HEK293 (cell line): ENCODE results near the gene AGXT2.
A peak's percentile ranks its signal among the peaks of the same experiment; 100 is the strongest.

Experiments
- CTCF ChIA-PET: fragments of 350-600 bp; formaldehyde crosslinking; extraction: SDS; loops from one replicate; lab custom pipeline; 2021; ENCODE audit warnings: antibody characterized with exemption; lab: Yijun Ruan, JAX
- POLR2A ChIA-PET: fragments of 300-600 bp; formaldehyde crosslinking; extraction: SDS; loops from one replicate; lab custom pipeline; 2020; ENCODE audit warnings: antibody characterized with exemption, inconsistent platforms; lab: Yijun Ruan, JAX
- H3K27ac ChIP-seq: fragments of 200-500 bp; sonication (Bioruptor generic); 2 replicates; pipeline ENCODE4 v1.5.1; 2014; ENCODE audit warnings: low read depth, low read length, control low read depth, inconsistent platforms; ENCODE audit errors: extremely low read depth
- H3K36me3 ChIP-seq, 2 experiments: fragments of 200-500 bp in 1 of 2; sonication (Bioruptor generic) in 1 of 2; 1 replicate in 1 of 2; 2 replicates in 1 of 2; pipeline ENCODE4 v1.5.1; 2014 to 2017; ENCODE audit warnings: inconsistent platforms in 2 of 2, low read length in 2 of 2; ENCODE audit not compliant: control insufficient read depth in 2 of 2, insufficient read depth in 1 of 2
- H3K4me1 ChIP-seq: fragments of 200-500 bp; sonication (Bioruptor generic); 2 replicates; pipeline ENCODE4 v1.5.1; 2014; ENCODE audit warnings: mild to moderate bottlenecking, low read length, inconsistent platforms; ENCODE audit not compliant: control insufficient read depth, insufficient read depth
- H3K4me3 ChIP-seq: 2 replicates; pipeline ENCODE4 v1.5.1; 2011; ENCODE audit warnings: low read depth, mild to moderate bottlenecking, control low read depth, low read length, moderate library complexity
- H3K9me3 ChIP-seq: fragments of 200-500 bp; sonication (Bioruptor generic); 2 replicates; pipeline ENCODE4 v1.5.1; 2014; ENCODE audit warnings: low read depth, low read length, inconsistent platforms; ENCODE audit not compliant: control insufficient read depth, insufficient read depth
- BCL11A ChIP-seq: fragments of 450-650 bp; formaldehyde crosslinking; IDR thresholded peaks from 2 replicates; pipeline ENCODE4 v1.5.1; 2016; ENCODE audit warnings: low read depth, missing biosample characterization, missing genetic modification characterization
- KLF16 ChIP-seq: fragments of 450-650 bp; formaldehyde crosslinking; IDR thresholded peaks from 2 replicates; pipeline ENCODE4 v1.5.1; 2017; ENCODE audit warnings: missing biosample characterization, missing genetic modification characterization
- KLF8 ChIP-seq: fragments of 450-650 bp; formaldehyde crosslinking; IDR thresholded peaks from 2 replicates; pipeline ENCODE4 v1.5.1; 2016; ENCODE audit warnings: missing biosample characterization, missing genetic modification characterization
- ZBTB7A ChIP-seq: fragments of 450-650 bp; formaldehyde crosslinking; IDR thresholded peaks from 2 replicates; pipeline ENCODE4 v1.5.1; 2016; ENCODE audit warnings: low read depth, missing biosample characterization, missing genetic modification characterization
- ZFP41 ChIP-seq: fragments of 450-650 bp; formaldehyde crosslinking; IDR thresholded peaks from 2 replicates; pipeline ENCODE4 v1.5.1; 2016; ENCODE audit warnings: missing biosample characterization, missing genetic modification characterization, borderline replicate concordance
- ZNF146 ChIP-seq: fragments of 450-650 bp; formaldehyde crosslinking; IDR thresholded peaks from 2 replicates; pipeline ENCODE4 v1.5.1; 2016; ENCODE audit warnings: missing biosample characterization, missing genetic modification characterization
- ZNF16 ChIP-seq: fragments of 450-650 bp; formaldehyde crosslinking; IDR thresholded peaks from 2 replicates; pipeline ENCODE4 v1.5.1; 2016; ENCODE audit warnings: low read depth, missing biosample characterization, missing genetic modification characterization
- ZNF184 ChIP-seq: fragments of 450-650 bp; IDR thresholded peaks from 2 replicates; pipeline ENCODE4 v1.5.1; 2018; ENCODE audit warnings: missing biosample characterization, mild to moderate bottlenecking, missing genetic modification characterization
- ZNF19 ChIP-seq: fragments of 450-650 bp; formaldehyde crosslinking; IDR thresholded peaks from 2 replicates; pipeline ENCODE4; 2016; ENCODE audit warnings: missing biosample characterization, missing genetic modification characterization, low read depth
- ZNF2 ChIP-seq: fragments of 450-650 bp; formaldehyde crosslinking; IDR thresholded peaks from 2 replicates; pipeline ENCODE4 v1.5.1; 2016; ENCODE audit warnings: missing biosample characterization, missing genetic modification characterization
- ZNF214 ChIP-seq: fragments of 450-650 bp; formaldehyde crosslinking; IDR thresholded peaks from 2 replicates; pipeline ENCODE4 v1.5.1; 2017; ENCODE audit warnings: missing biosample characterization, mild to moderate bottlenecking, missing genetic modification characterization, borderline replicate concordance
- ZNF24 ChIP-seq: fragments of 450-650 bp; formaldehyde crosslinking; IDR thresholded peaks from 2 replicates; pipeline ENCODE4 v1.5.1; 2016; ENCODE audit warnings: missing biosample characterization, missing genetic modification characterization
- ZNF571 ChIP-seq: fragments of 450-650 bp; formaldehyde crosslinking; IDR thresholded peaks from 2 replicates; pipeline ENCODE4 v1.5.0; 2017; ENCODE audit warnings: missing biosample characterization, missing genetic modification characterization
- ZNF654 ChIP-seq: fragments of 450-650 bp; formaldehyde crosslinking; IDR thresholded peaks from 2 replicates; pipeline ENCODE4 v1.5.1; 2016; ENCODE audit warnings: low read depth, missing biosample characterization, missing genetic modification characterization
- ZNF792 ChIP-seq: fragments of 450-650 bp; formaldehyde crosslinking; IDR thresholded peaks from 2 replicates; pipeline ENCODE4 v1.5.1; 2016; ENCODE audit warnings: missing biosample characterization, missing genetic modification characterization
- TF ChIP-seq, protein P1 (sequence below): fragments of 450-650 bp; formaldehyde crosslinking; IDR thresholded peaks from 2 replicates; pipeline ENCODE4 v1.5.1; 2016; ENCODE audit warnings: missing biosample characterization, missing genetic modification characterization
- TF ChIP-seq, protein P2 (sequence below): fragments of 450-650 bp; formaldehyde crosslinking; IDR thresholded peaks from 2 replicates; pipeline ENCODE4 v1.5.1; 2016; ENCODE audit warnings: missing biosample characterization, missing genetic modification characterization
- TF ChIP-seq, protein P3 (sequence below): fragments of 450-650 bp; formaldehyde crosslinking; IDR thresholded peaks from 2 replicates; pipeline ENCODE4 v1.5.1; 2016; ENCODE audit warnings: missing biosample characterization, missing genetic modification characterization

Gene AGXT2

DNA sequence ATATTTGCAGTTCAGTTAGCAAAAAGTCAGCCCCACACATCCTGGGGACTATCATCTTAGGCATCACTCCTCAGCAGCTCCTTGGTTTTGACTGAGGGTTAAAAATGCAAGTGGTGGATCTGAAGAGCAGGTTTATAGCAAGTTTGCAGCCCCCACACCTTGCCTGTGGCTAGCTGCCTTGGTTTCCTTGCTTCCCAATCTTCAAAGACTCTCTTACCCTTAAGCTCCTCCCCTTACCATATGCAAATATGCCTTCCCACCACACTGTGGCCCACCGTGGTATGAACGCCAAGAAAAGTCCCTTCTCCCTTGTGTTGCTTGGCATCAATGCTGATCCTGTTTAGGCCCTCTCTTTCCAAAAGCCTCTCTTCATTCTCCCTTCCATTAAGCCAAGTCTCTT, 45.0 kb upstream of the AGXT2 start (continued):
- TF ChIP-seq, protein P1, sequence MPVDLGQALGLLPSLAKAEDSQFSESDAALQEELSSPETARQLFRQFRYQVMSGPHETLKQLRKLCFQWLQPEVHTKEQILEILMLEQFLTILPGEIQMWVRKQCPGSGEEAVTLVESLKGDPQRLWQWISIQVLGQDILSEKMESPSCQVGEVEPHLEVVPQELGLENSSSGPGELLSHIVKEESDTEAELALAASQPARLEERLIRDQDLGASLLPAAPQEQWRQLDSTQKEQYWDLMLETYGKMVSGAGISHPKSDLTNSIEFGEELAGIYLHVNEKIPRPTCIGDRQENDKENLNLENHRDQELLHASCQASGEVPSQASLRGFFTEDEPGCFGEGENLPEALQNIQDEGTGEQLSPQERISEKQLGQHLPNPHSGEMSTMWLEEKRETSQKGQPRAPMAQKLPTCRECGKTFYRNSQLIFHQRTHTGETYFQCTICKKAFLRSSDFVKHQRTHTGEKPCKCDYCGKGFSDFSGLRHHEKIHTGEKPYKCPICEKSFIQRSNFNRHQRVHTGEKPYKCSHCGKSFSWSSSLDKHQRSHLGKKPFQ = no peak

DNA sequence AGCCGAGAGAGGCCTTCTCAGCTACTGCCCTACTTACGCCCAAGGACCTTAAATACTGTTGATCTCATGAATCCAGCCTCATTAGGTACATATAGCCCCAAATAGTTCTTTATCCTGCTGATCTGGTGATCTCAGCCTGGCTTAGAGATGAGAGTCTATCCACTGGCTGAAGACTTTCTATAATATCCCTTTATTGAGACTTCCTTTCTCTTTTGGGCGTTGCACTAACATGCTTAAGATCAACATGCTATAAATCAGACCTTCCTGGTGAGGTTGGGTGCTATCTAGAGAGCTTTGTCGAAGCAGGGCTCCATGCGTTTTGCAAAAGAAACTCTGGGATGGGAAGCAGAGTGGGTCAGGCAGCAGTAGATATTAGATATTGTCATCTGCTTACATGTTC, 44.0 kb upstream of the AGXT2 start:
- Histone ChIP-seq H3K9me3 (no peaks in the 10 kb centered on the region), H3K4me1 (no peaks in the 10 kb centered on the region), H3K4me3 (no peak overlapping the region), H3K36me3 (no peaks in the 10 kb centered on the region), H3K27ac (no peak overlapping the region)
- ChIA-PET CTCF (interaction anchor here (0.7 to 4.4 kb wide), 4 partner anchors 74 to 834 kb away, joined by 3 to 27 read pairs (median 4); no protein-coding TSS in a partner anchor), POLR2A (no interaction called here)
- TF ChIP-seq ZNF19 (tag by site-specific recombination) (no peak), KLF8 (no peak)

DNA sequence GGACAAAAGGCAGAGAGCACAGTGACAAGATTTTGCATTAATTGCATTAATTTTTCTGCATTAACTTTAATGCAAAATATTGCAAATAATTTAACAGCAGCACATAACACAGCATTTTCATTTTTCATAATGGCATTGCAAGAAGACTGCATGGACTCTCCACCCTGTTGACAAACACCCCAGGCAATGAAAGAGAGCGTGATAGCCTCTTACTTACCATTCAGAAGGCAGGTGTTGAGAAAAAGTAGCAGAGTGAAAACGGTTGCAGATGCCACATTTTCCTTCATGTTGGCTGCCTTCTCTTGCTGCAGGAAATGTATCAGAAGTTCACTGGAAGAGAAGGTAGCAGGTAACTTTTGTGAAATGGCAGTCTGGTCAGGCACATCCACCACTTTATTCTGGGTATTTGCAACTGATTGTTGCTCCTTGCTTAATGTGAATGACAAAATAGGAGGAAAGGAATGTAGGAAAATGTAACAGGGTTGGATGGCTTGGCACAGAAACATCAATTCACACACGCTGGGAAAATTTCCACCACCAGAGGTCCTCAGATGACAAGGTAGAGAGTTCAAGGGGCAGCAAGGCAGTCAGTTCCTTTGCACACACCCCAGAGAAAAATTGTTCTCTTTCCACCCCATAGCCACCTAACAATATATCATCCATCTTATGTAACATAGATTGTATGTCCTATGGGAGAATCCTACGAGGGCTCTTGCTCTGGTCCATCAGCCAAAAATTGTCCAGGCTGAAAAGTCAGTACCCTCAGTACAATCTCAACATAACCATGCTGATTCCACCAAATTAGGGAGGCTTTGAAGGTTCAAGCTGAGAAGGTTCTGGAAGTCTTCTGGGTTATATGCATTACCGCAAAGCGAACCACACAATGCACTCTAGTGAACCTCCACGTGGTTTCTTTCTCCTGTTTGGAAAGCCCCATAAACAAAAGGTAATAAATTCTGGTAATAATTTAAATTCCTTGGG, 41.9 kb upstream of the AGXT2 start:
- no peak overlapping the region for H3K4me3 ChIP-seq
- H3K9me3 ChIP-seq = no peaks in the 10 kb centered on the region
- no peaks in the 10 kb centered on the region for H3K4me1 ChIP-seq
- CTCF ChIA-PET = interaction anchor here (0.6 to 4.4 kb wide), 12 partner anchors 94 to 840 kb away, joined by 3 to 27 read pairs (median 3); no protein-coding TSS in a partner anchor
- POLR2A ChIA-PET = no interaction called here
- H3K27ac ChIP-seq = no peak overlapping the region
- H3K36me3 ChIP-seq = no peaks in the 10 kb centered on the region
- TF ChIP-seq ZNF654 = peak; percentile 82
- no peak for TF ChIP-seq ZNF792

DNA sequence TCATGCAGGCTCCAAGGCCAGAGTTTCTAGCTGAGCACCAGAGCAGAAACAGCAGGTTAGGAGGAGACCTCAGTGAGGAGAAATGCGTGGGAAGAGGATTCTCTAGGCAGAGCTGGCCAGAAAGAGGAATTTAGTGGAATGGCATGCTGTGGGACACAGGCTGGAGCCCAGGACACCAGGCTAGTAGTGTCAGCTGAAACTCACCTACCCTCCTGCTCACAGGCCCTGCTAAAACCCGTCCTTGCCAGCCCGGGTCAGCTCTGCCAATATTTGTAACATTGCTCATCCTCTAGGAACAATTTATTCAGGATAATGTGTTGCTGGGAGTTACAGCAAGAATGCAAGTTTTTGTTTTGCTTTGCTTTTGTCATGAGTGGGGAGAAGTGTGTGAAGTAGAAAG, 40.2 kb upstream of the AGXT2 start:
- TF ChIP-seq ZNF2 (no peak), ZNF146 (no peak), ZNF571 (tag by site-specific recombination) (no peak), BCL11A (tag by site-specific recombination) (no peak), ZNF16 (tag by site-specific recombination) (no peak), ZNF654 (no peak), ZFP41 (tag by site-specific recombination) (no peak), ZNF24 (no peak), ZNF214 (no peak), ZBTB7A (no peak), ZNF184 (tag by site-specific recombination) (no peak), KLF16 (tag by site-specific recombination) (no peak)
- TF ChIP-seq, protein P2, sequence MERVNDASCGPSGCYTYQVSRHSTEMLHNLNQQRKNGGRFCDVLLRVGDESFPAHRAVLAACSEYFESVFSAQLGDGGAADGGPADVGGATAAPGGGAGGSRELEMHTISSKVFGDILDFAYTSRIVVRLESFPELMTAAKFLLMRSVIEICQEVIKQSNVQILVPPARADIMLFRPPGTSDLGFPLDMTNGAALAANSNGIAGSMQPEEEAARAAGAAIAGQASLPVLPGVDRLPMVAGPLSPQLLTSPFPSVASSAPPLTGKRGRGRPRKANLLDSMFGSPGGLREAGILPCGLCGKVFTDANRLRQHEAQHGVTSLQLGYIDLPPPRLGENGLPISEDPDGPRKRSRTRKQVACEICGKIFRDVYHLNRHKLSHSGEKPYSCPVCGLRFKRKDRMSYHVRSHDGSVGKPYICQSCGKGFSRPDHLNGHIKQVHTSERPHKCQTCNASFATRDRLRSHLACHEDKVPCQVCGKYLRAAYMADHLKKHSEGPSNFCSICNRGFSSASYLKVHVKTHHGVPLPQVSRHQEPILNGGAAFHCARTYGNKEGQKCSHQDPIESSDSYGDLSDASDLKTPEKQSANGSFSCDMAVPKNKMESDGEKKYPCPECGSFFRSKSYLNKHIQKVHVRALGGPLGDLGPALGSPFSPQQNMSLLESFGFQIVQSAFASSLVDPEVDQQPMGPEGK (tag by site-specific recombination) = no peak
- TF ChIP-seq, protein P3, sequence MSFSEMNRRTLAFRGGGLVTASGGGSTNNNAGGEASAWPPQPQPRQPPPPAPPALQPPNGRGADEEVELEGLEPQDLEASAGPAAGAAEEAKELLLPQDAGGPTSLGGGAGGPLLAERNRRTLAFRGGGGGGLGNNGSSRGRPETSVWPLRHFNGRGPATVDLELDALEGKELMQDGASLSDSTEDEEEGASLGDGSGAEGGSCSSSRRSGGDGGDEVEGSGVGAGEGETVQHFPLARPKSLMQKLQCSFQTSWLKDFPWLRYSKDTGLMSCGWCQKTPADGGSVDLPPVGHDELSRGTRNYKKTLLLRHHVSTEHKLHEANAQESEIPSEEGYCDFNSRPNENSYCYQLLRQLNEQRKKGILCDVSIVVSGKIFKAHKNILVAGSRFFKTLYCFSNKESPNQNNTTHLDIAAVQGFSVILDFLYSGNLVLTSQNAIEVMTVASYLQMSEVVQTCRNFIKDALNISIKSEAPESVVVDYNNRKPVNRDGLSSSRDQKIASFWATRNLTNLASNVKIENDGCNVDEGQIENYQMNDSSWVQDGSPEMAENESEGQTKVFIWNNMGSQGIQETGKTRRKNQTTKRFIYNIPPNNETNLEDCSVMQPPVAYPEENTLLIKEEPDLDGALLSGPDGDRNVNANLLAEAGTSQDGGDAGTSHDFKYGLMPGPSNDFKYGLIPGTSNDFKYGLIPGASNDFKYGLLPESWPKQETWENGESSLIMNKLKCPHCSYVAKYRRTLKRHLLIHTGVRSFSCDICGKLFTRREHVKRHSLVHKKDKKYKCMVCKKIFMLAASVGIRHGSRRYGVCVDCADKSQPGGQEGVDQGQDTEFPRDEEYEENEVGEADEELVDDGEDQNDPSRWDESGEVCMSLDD (tag by site-specific recombination) = no peak
- ChIA-PET POLR2A (no interaction called here), CTCF (interaction anchor here (0.6 to 1.3 kb wide), 7 partner anchors 103 to 913 kb away, joined by 3 to 6 read pairs (median 3); no protein-coding TSS in a partner anchor)
- H3K4me3 ChIP-seq = no peak overlapping the region
- no peaks in the 10 kb centered on the region for H3K9me3 ChIP-seq
- H3K27ac ChIP-seq = no peak overlapping the region
- H3K36me3 ChIP-seq = no peaks in the 10 kb centered on the region
- no peaks in the 10 kb centered on the region for H3K4me1 ChIP-seq
